OCI-LY3 (cell line): ENCODE measurements around the gene DNMT3A.

Source experiments
- CTCF ChIP-seq: fragments of 200-600, 300-600 bp; sonication (generic); IDR thresholded peaks from 2 replicates; pipeline ENCODE4 v1.5.1; 2014; ENCODE audit warnings: antibody characterized with exemption, low read length, low read depth
- EZH2phosphoT487 ChIP-seq: fragments of 200-600 bp; shearing (Covaris generic); IDR thresholded peaks from 2 replicates; pipeline ENCODE4 v1.6.1; 2018; ENCODE audit warnings: antibody characterized with exemption, mixed run types, low read depth

GRCh38 chr2:25302758-25303375 lies 38.9 kb downstream of the DNMT3A start:
- no peak for TF ChIP-seq CTCF
- TF ChIP-seq EZH2phosphoT487 = no peak
